Measurements from ENCODE around the gene SPG7.
"Not testable (repeated sequence)": the region's sequence is repeated elsewhere in the genome, so short reads cannot be mapped to it uniquely, and the experiment has no call there.

Gene SPG7

GRCh38 chr16:89582614-89583196 lies 74.5 kb downstream of the SPG7 start:
- no peak for DNase-seq

DNA sequence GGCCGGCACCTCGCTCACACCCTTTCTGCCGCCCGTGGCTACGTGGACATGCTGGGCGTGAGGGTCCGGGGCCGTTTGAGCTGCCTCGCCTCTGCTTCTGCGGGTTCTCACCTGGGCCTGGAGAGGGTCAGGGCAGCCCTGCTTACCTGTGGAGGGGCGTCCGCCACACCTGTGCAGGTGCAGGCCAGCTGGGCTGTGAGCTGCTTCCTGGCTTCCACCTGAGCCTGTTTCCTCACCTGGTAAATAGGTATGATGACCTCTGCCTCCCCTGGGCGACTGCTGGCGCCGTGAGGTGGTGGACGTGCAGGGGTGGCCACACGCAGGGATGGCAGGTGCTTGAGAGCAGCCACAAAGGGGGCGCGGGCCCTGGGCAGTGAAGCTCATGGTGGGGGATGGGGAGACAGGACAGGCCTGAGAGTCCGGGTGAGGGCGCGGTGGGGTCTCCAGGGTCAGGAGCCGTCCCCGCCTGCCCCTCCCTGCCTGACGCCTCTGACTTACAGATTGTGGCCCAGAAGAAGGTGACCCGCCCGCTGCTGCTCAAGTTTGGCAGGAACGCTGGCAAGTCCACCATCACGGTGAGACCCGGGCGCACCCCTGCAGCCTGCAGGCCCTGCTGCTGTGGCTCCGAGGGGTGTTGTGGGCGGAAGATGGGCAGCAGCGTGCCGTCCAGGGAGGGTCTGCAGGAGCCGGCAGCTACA lies 75.1 kb downstream of the SPG7 start:
- no peak for DNase-seq

DNA sequence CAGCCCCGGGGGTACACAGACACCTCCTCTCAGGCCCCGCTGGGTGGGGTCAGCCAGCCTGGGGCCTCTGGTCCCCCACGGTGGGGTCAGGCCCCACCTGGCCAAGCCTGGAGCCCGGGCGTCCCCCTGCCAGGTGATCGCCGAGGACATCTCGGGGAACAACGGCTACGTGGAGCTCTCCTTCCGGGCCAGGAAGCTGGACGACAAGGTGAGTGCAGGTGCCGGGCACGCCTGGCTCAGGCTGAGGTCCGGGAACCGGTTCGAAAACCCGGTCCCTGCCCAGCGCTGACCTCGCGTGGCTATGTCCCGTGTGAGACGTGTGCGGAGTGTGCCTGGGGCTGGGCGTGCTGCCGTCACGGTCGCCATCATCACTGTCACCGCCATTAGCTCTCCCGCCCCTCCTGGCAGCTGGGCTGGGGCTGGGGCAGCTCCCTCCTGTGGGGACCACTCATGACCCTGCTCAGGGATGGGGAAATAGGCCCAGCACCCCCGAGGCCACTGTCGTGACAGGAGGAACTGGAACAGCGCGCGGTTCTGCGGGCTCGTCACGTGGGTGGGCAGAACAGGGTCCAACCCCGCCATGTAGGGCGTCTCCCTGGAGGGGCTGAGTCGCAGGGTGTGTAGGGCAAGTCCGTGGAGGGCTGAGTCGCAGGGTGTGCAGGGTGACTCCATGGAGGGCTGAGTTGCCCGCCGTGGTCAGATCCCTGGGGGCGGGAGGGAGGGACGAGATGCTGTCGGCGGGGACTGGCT lies 75.9 kb downstream of the SPG7 start:
- DNase-seq, result no peak

DNA sequence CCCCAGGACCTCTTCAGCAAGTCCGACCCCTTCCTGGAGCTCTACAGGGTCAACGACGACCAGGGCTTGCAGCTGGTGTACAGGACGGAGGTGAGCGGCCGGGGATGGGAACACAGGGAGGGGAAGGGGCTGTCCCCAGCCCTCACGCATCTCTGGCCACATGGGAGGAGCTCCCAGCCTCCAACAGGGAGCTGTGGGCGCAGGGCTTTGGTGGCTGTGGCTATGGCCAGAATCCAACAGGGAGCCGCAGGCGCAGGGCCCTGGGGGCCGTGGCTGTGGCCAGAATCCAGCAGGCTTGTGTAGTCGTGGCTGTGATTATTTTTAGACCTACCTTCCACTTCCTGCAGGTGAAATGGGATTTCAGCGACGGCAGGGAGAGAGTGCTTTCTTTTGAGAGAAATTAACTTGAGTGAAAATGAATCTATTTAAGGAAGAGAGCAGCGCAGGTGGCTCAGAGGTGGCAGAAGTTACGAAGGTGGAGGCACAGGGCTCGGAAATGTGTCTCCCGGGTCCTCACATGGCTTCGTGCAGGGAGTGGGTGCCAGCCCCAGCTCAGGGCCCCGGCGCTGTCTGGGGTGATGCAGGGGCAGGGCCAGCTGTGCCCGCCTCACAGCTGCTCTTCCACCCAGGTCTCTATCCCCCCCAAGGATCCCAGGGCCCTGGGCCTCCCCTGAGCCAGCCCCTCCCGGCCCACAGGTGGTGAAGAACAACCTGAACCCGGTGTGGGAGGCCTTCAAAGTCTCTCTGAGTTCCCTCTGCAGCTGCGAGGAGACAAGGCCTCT lies 76.8 kb downstream of the SPG7 start:
- DNase-seq, result no peak

DNA sequence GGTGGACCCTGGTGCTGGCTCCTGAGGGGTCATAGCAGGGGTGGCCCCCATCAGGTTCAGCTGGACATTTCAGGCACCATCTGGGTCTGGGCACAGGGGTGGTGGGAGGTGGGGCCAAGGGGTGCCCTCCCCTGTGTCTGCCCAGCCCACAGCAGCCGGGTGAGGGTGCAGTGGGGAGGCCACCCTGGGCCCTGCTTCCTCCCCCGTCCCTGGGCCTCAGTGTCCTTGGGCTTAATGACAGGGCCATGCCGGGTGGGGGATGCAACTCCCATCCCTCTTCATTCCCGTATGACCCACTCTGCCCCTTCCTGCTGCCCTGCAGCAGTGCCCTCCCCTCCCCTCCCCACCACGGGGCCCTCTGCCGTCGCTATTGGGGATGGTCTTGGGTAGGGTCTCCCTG lies 78.0 kb downstream of the SPG7 start:
- DNase-seq, result no peak

DNA sequence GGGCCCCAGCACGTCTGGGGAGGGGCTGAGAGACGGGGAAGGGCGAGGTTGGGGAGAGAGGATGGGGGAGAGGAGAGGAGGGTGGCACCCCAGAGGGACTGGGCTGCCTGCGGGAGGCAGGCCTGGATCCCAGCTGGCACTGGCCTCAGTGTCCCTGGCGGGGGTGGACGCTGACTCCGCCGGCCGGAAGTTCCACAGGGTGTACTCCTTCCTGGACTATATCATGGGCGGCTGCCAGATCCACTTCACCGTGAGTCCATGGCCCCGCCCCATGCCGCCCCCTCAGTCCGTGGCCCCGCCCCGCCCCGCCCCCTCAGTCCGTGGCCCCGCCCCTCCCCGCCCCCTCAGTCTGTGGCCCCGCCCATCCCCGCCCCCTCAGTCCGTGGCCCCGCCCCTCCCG lies 78.7 kb downstream of the SPG7 start:
- DNase-seq, result no peak

- not testable (repeated sequence) for DNase-seq
These were observed 79.5 kb downstream of the SPG7 start for GRCh38 chr16:89587676-89588075.

DNA sequence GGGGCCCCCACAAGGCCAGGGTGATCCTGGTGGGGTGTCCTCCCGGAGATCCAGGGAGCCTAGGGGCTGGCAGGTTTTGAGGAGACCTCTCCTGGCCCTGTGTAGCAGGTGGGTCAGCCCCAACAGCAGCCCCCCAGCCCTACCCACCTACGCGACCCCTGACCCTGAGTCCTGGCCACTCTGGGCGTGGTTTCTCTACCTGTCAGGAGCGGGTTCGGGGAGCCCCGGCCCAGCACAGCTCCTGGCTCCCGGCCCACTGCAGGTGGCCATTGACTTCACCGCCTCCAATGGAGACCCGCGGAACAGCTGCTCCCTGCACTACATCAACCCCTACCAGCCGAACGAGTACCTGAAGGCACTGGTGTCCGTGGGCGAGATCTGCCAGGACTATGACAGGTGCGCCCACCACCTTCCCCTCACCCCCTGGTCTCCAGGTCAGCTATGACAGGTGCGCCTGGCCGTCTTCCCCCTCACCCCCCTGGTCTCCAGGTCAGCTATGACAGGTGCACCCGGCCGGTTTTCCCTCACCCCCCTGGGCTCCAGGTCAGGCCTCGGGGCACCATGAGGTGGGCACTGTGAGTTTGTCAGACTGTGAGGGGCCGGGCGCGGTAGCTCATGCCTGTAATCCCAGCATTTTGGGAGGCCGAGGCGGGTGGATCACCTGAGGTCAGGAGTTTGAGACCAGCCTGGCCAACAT lies 80.4 kb downstream of the SPG7 start:
- DNase-seq, result no peak

GRCh38 chr16:89589241-89589926 lies 81.2 kb downstream of the SPG7 start:
- DNase-seq, result no peak

DNA sequence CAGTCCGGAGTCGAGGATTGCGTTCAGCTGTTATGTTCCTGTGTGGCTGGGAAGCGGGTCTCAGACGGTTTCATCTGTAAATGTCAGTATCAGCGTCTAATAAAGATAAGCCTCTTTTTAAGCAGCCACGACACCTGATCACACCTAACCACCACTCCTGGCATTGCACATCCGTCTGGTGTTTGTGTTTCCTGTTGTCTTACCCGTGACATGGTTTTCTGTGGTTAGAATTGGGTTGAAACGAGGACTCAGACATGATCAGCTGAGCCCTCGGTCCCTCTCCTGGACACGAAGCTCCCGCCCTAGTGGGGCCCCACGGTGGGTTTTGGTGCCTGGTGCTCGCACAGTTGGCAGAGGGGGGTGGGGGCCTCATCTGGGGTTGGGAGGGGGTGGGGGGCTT lies 85.6 kb downstream of the SPG7 start:
- DNase-seq, result peak; percentile 67 to 77

DNA sequence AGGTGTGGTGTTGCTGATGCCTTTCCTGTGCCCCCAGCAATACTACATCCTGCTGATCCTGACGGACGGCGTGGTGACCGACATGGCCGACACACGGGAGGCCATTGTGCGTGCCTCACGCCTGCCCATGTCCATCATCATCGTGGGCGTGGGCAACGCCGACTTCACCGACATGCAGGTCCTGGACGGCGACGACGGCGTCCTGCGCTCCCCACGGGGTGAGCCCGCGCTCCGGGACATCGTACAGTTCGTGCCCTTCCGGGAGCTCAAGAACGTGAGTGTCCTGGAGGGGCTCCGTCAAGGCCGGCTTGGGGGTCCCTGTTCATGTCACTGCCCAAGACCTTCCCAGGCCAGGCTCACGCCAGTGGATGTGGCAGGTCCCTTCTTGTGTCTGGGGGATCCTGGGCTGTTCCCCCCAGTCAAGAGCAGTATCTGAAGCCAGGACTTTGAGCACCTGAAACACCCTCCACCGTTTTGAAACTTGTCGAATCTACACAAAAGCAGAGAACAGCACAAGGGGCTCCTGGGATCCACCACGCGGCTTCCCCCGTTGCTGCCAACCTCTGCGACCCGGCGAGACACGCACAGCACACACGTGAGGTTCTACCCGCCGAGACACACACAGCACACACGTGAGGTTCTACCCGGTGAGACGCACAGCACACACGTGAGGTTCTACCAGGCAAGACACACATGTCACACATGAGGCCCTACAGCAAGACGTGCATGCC lies 87.3 kb downstream of the SPG7 start:
- DNase-seq, result no peak

GRCh38 chr16:89596061-89596689 lies 88.0 kb downstream of the SPG7 start:
- DNase-seq, result no peak

GRCh38 chr16:89596957-89597649 lies 88.9 kb downstream of the SPG7 start:
- no peak for DNase-seq

- no peak for DNase-seq
These were observed 90.0 kb downstream of the SPG7 start for GRCh38 chr16:89598199-89598598.

DNA sequence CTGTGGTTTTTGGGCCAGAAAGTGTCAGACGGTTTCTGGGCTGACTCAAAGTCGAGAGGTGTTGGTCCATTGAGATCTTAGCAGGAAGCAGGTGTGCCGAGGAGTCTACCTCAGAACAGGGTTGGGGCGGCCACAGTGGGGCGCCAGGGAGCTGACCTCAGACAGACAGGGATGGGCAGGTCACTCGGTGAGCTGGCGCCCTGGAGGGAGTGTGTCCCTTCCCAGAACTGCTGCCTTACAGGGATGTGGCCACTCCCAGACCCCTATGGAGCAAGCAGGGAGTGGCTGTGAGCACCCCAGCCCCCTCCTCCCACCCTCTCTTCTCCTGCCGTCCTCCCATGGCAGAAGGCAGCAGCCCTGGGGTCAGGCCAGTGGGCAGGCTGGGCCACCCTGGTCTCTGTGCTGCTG lies 91.3 kb downstream of the SPG7 start:
- DNase-seq, result no peak

DNA sequence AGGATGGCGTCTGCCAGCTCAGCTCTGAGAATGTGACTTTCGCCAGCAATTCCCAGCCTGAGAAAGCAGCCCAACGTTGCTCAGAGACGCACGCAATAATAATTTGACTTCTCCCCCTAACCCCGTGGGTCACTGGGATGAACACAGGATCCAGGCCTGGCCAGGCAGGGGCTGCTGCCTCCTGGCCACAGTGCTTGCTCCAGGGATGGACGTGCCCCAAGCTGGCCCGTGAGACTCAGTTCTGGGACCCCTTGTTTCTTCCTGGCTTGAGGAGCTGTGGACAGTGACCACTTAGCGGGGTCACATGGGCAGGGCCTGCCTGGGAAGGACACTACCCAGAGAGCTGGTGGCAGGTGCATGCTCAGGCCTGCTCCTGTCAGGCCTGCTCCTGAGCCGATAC lies 91.7 kb downstream of the SPG7 start:
- DNase-seq, result no peak

DNA sequence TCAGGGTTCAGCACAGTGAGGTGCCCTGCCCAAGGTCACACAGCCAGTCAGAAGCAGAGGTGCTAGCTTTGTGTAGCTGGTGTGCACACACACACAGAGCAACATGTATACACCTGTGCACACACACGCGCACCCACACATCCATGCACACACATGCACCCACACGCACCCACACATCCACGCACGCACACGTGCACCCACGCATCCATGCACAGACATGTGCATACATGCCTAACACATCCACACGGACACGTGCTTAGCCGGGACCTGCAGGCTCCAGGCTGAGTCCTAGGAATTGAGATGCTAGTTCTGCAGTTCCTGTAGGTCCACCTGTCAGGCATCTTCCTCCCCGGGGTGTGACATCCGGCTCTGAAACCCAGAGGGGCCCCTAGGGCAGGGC lies 92.2 kb downstream of the SPG7 start:
- no peak for DNase-seq

GRCh38 chr16:89600956-89601355 lies 92.8 kb downstream of the SPG7 start:
- DNase-seq, result no peak

GRCh38 chr16:89601906-89602272 lies 93.7 kb downstream of the SPG7 start:
- no peak for DNase-seq

DNA sequence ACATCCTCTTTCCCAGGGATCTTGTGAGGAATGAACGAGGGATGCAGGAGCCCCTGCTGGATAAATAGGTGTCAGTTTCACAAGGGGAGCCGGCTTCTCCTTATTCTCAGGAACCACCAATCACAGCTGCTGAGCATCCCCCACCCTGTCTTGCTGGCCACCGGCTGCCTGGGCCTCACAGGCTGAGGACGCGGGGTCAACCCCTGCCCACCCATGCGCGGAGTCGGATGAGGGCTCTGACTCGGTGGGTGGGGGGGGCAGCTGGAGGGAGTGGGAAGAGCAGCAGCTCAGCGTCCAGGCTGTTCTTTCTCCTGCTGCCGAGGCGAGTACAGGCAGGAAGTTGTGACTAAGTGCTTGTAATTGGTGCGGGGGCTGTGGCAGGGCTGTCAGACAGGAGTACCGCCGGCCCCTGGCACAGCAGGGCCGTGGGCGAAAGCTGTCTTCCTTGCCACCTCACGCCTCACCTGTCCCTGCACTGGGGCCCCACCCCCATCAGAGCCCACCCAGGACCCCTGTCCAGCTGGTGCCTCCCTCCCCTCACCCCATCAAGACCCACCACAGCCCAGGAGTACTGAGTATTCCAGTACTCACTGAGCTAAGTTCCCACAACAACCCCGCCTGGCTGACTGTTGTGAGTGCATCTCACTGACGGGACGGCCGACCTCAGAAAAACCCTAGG lies 94.2 kb downstream of the SPG7 start:
- DNase-seq, result peak; percentile 35 to 45

All from CD4-positive, alpha-beta T cell treated with Interleukin-4 for 1 hour (primary cell).